ENCODE results near the gene EML6. TPM values are rescaled to one million over a fixed set of nuclear protein-coding genes. Genes with fewer than 3 reads are reported as not detected.

Gene EML6
- total and polyA plus RNA-seq, 2 experiments from 2014 or later, result 2.7 to 6.2 TPM

- TF ChIP-seq CREB1 (CRISPR knock-in tag; IDR thresholded peaks at IDR 0.05; ENCODE audit: low read depth) (no peak), ZNF114 (CRISPR knock-in tag; IDR thresholded peaks at IDR 0.05) (no peak), NANOG (IDR thresholded peaks at IDR 0.05; ENCODE audit: borderline replicate concordance) (no peak), JUNB (IDR thresholded peaks at IDR 0.05; ENCODE audit: unreplicated experiment) (no peak), ZNF331 (CRISPR knock-in tag; IDR thresholded peaks at IDR 0.05; ENCODE audit: low read depth) (no peak), ZNF462 (CRISPR knock-in tag; IDR thresholded peaks at IDR 0.05) (no peak), EZH2phosphoT487 (IDR thresholded peaks at IDR 0.05; ENCODE audit: unreplicated experiment) (no peak), POLR2AphosphoS5 (IDR thresholded peaks at IDR 0.05; ENCODE audit: low read depth) (no peak), REST (IDR thresholded peaks at IDR 0.05; ENCODE audit: unreplicated experiment) (no peak), STAT1 (IDR thresholded peaks at IDR 0.05; ENCODE audit: unreplicated experiment) (no peak)
- TF ChIP-seq, protein P1, sequence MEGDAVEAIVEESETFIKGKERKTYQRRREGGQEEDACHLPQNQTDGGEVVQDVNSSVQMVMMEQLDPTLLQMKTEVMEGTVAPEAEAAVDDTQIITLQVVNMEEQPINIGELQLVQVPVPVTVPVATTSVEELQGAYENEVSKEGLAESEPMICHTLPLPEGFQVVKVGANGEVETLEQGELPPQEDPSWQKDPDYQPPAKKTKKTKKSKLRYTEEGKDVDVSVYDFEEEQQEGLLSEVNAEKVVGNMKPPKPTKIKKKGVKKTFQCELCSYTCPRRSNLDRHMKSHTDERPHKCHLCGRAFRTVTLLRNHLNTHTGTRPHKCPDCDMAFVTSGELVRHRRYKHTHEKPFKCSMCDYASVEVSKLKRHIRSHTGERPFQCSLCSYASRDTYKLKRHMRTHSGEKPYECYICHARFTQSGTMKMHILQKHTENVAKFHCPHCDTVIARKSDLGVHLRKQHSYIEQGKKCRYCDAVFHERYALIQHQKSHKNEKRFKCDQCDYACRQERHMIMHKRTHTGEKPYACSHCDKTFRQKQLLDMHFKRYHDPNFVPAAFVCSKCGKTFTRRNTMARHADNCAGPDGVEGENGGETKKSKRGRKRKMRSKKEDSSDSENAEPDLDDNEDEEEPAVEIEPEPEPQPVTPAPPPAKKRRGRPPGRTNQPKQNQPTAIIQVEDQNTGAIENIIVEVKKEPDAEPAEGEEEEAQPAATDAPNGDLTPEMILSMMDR (conservative IDR thresholded peaks at IDR 0.05; ENCODE audit: low read depth in 2 of 2), result no peak
- TF ChIP-seq, protein P2, sequence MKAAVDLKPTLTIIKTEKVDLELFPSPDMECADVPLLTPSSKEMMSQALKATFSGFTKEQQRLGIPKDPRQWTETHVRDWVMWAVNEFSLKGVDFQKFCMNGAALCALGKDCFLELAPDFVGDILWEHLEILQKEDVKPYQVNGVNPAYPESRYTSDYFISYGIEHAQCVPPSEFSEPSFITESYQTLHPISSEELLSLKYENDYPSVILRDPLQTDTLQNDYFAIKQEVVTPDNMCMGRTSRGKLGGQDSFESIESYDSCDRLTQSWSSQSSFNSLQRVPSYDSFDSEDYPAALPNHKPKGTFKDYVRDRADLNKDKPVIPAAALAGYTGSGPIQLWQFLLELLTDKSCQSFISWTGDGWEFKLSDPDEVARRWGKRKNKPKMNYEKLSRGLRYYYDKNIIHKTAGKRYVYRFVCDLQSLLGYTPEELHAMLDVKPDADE (IDR thresholded peaks at IDR 0.05), result no peak
- Histone ChIP-seq H3F3A (replicated peaks; ENCODE audit: low read depth) (no peaks in the 10 kb centered on the region), H4K20me1 (replicated peaks; ENCODE audit: insufficient read depth) (no peaks in the 10 kb centered on the region), H3K4me3 (no peak overlapping the region), H3K27me3 (ENCODE audit: insufficient read depth) (no peaks in the 10 kb centered on the region), H3K36me3 (ENCODE audit: insufficient read depth) (no peaks in the 10 kb centered on the region), H2AFZ (no peak overlapping the region; the same call in 1 of the 2 replicates), H3K9me2 (ENCODE audit: insufficient read depth) (no peaks in the 10 kb centered on the region), H3K4me2 (no peak overlapping the region), H3K4me1 (ENCODE audit: insufficient read depth) (no peaks in the 10 kb centered on the region), H3K79me2 (replicated peaks; ENCODE audit: insufficient read depth) (no peaks in the 10 kb centered on the region), H3K27ac (ENCODE audit: low read depth) (no peak overlapping the region)
- ATAC-seq, result no peak
- no peaks in the 10 kb centered on the region for H3K9me3 Mint-ChIP-seq
- no peaks in the 10 kb centered on the region for H3K36me3 Mint-ChIP-seq (ENCODE audit: low read depth)
- H3K27ac Mint-ChIP-seq, result no peak overlapping the region
- H3K4me1 Mint-ChIP-seq, result no peaks in the 10 kb centered on the region
- H3K27me3 Mint-ChIP-seq (ENCODE audit: insufficient read depth, low read depth, poor library complexity), result peaks cover 2% of the 10 kb centered on the region
- no peak overlapping the region for H3K4me3 Mint-ChIP-seq
- DNase-seq (ENCODE audit: low spot score), result no peak
Measured at GRCh38 chr2:54904836-54905235, 181.4 kb downstream of the EML6 start.

All from GM23338 (cell line).